ENCODE data around the gene ATP8A2. TPM values are rescaled to one million over a fixed set of nuclear protein-coding genes. Genes with fewer than 3 reads are reported as not detected.

The ATP8A2 gene
- total and polyA plus RNA-seq, 9 of the 15 experiments (the other 6 are each of a cell fraction or from before 2014, with no cell fraction given), result under 0.01 to 0.33 (median 0.06) TPM; not detected in 4

GRCh38 chr13:26024558-26024957, 652.8 kb downstream of the ATP8A2 start:
- Histone ChIP-seq H3K4me2 (ENCODE audit: insufficient read depth, low read length) (no peak overlapping the region), H3K79me2 (ENCODE audit: control insufficient read depth, insufficient read depth, low read length) (no peaks in the 10 kb centered on the region), H3K4me1 (replicated peaks in 1 of 2; ENCODE audit: control insufficient read depth in 2 of 2, insufficient read depth in 2 of 2, low read length in 2 of 2) (no peaks in the 10 kb centered on the region), H3K9me3 (replicated peaks; ENCODE audit: control insufficient read depth, insufficient read depth, low read depth, low read length) (no peaks in the 10 kb centered on the region), H3K36me3 (ENCODE audit: control insufficient read depth, insufficient read depth, low read length) (no peaks in the 10 kb centered on the region), H3K4me3 (no peak overlapping the region), H4K20me1 (replicated peaks; ENCODE audit: control insufficient read depth, insufficient read depth, low read length) (no peaks in the 10 kb centered on the region), H3K27ac (ENCODE audit: extremely low read depth, low read depth, low read length) (no peak overlapping the region), H3K9ac (ENCODE audit: insufficient read depth in 1 of 2, low read depth in 2 of 2, low read length in 2 of 2) (no peak overlapping the region), H2AFZ (ENCODE audit: low read depth, low read length) (no peak overlapping the region), H3K27me3 (ENCODE audit: control insufficient read depth in 2 of 2, insufficient read depth in 2 of 2, low read length in 2 of 2) (peaks cover 2 to 19% of the 10 kb centered on the region in 2 experiments), H3K9me1 (ENCODE audit: control insufficient read depth, insufficient read depth, low read length) (no peaks in the 10 kb centered on the region)
- no TSS peak for BruUV-seq (replicated peaks)
- intact Hi-C loops (cut with micrococcal nuclease), result no loop called here
- DNase-seq (ENCODE audit: extremely low read depth in 1 of 4, low spot score in 3 of 4) (no peak), FAIRE-seq (no peak), ATAC-seq (no peak)
- ChIA-PET CTCF (ENCODE audit: low intra/inter-chr PET ratio) (no interaction called here), POLR2A (no interaction called here)
- 0% methylated on average over 8 of the region's 9 CpGs for WGBS (ENCODE audit: insufficient coverage, low coverage, missing lambda C conversion rate)
- in situ Hi-C loops (cut with MboI), result no loop called here
- TF ChIP-seq RB1 (IDR thresholded peaks at IDR 0.05; ENCODE audit: low read depth) (no peak), ZNF146 (CRISPR knock-in tag; IDR thresholded peaks at IDR 0.05; ENCODE audit: unreplicated experiment) (no peak), HNRNPUL1 (IDR thresholded peaks at IDR 0.05; ENCODE audit: low read length) (no peak), ETS1 (conservative IDR thresholded peaks at IDR 0.05; ENCODE audit: control insufficient read depth, low read depth, low read length) (no peak), SRF (CRISPR knock-in tag; IDR thresholded peaks at IDR 0.05) (no peak), RCOR1 (IDR thresholded peaks at IDR 0.05; ENCODE audit: borderline replicate concordance in 1 of 2, low read depth in 2 of 2, low read length in 2 of 2) (no peak), ZEB2 (IDR thresholded peaks at IDR 0.05) (no peak), CHD2 (IDR thresholded peaks at IDR 0.05; ENCODE audit: low read depth, low read length) (no peak), POLR2AphosphoS5 (IDR thresholded peaks at IDR 0.05; ENCODE audit: control insufficient read depth, insufficient read depth, low read depth, low read length) (no peak), CBX2 (IDR thresholded peaks at IDR 0.05; ENCODE audit: insufficient read depth, low read length, poor library complexity, severe bottlenecking) (no peak), SNRNP70 (optimal IDR thresholded peaks at IDR 0.05; ENCODE audit: low read depth, low read length) (no peak), ZNF184 (CRISPR knock-in tag; IDR thresholded peaks at IDR 0.05) (no peak), GATAD2A (IDR thresholded peaks at IDR 0.05) (no peak), CBX8 (IDR thresholded peaks at IDR 0.05; ENCODE audit: borderline replicate concordance, extremely low read depth, low read depth, low read length, poor library complexity, severe bottlenecking) (no peak), NCOA2 (IDR thresholded peaks at IDR 0.05; ENCODE audit: partially characterized antibody in 2 of 2) (no peak)

Measured in K562 (cell line).